HG03575 (cell line): Measurements from ENCODE around the gene ERVH48-1.
"Not testable (repeated sequence)": the region's sequence is repeated elsewhere in the genome, so short reads cannot be mapped to it uniquely, and the experiment has no call there.

ENCODE experiments used
- ATAC-seq: cut with Tn5 transposase; IDR thresholded peaks from one replicate; pipeline ENCODE4 v1.9.1; 2021; ENCODE audit not compliant: unreplicated experiment, insufficient number of reproducible peaks, low FRiP score; ENCODE audit errors: extremely low read depth

Gene ERVH48-1

GRCh38 chr21:42925114-42925926 is at the start of gene ERVH48-1:
Gene ERVH48-1, minus strand, starts transcription at chr21:42925630. Its CDS starts 6,624 bp downstream, at chr21:42919006.
- no peak for ATAC-seq

- ATAC-seq, result peak; percentile 56
Measured at GRCh38 chr21:42973991-42974831, 48.8 kb upstream of the ERVH48-1 start, which contains the start of gene PKNOX1. Gene PKNOX1, plus strand, starts transcription at chr21:42974562. Its CDS starts 29,820 bp downstream, at chr21:43004382.

GRCh38 chr21:42973309-42973990 is 48.0 kb upstream of the ERVH48-1 start:
- ATAC-seq, result no peak

GRCh38 chr21:42971897-42972275 is 46.5 kb upstream of the ERVH48-1 start:
- ATAC-seq, result no peak

- no peak for ATAC-seq
Measured at GRCh38 chr21:42970946-42971653, 45.7 kb upstream of the ERVH48-1 start.

GRCh38 chr21:42969193-42969600 is 43.8 kb upstream of the ERVH48-1 start:
- ATAC-seq, result no peak

- ATAC-seq, result not testable (repeated sequence)
Measured at GRCh38 chr21:42967616-42968015, 42.2 kb upstream of the ERVH48-1 start.

GRCh38 chr21:42965211-42965560 is 39.8 kb upstream of the ERVH48-1 start:
- ATAC-seq, result no peak

- ATAC-seq, result no peak
Measured at GRCh38 chr21:42964546-42965210, 39.2 kb upstream of the ERVH48-1 start.

GRCh38 chr21:42964086-42964485 is 38.7 kb upstream of the ERVH48-1 start:
- no peak for ATAC-seq

- ATAC-seq, result no peak
Measured at GRCh38 chr21:42962380-42963007, 37.1 kb upstream of the ERVH48-1 start.

GRCh38 chr21:42959728-42960127 is 34.3 kb upstream of the ERVH48-1 start:
- ATAC-seq, result no peak

GRCh38 chr21:42958122-42958521 is 32.7 kb upstream of the ERVH48-1 start:
- not testable (repeated sequence) for ATAC-seq

- ATAC-seq, result no peak
Measured at GRCh38 chr21:42956824-42957630, 31.6 kb upstream of the ERVH48-1 start.

- not testable (repeated sequence) for ATAC-seq
Measured at GRCh38 chr21:42951193-42951592, 25.8 kb upstream of the ERVH48-1 start.

- ATAC-seq, result not testable (repeated sequence)
Measured at GRCh38 chr21:42949094-42949755, 23.8 kb upstream of the ERVH48-1 start.

- ATAC-seq, result no peak
Measured at GRCh38 chr21:42942244-42942643, 16.8 kb upstream of the ERVH48-1 start.
